OCI-LY3 (cell line): ENCODE data around the gene ARHGAP1.

Source experiments
- H2AFZ ChIP-seq: fragments of 200-600, 300-600 bp; shearing (Covaris generic); 2 replicates; pipeline ENCODE4 v1.6.0; 2014; ENCODE audit warnings: antibody characterized with exemption, low read depth, low read length
- H3K27ac ChIP-seq: fragments of 200-600, 300-600 bp; sonication (generic); 2 replicates; pipeline ENCODE4 v1.5.1; 2014; ENCODE audit warnings: mild to moderate bottlenecking, low read length, moderate library complexity, mixed read lengths
- H3K27me3 ChIP-seq: fragments of 200-600, 300-600 bp; sonication (generic); 2 replicates; pipeline ENCODE4 v1.6.1; 2014; ENCODE audit warnings: low read depth, low read length, mixed read lengths
- H3K36me3 ChIP-seq: fragments of 200-600, 300-600 bp; sonication (generic); replicated peaks from 2 replicates; pipeline ENCODE3; 2014; ENCODE audit warnings: low read depth, low read length, mixed read lengths
- H3K4me1 ChIP-seq: fragments of 300-600, 200-600 bp; sonication (generic); 2 replicates; pipeline ENCODE4 v1.6.1; 2014; ENCODE audit warnings: low read length, mixed read lengths
- H3K4me2 ChIP-seq: fragments of 200-600, 300-600 bp; sonication (generic); 2 replicates; pipeline ENCODE4 v1.6.1; 2014; ENCODE audit warnings: low read length, mixed read lengths
- H3K4me3 ChIP-seq: fragments of 300-600, 200-600 bp; sonication (generic); 2 replicates; pipeline ENCODE4 v1.5.1; 2014; ENCODE audit warnings: antibody characterized with exemption, mild to moderate bottlenecking, low read length, moderate library complexity
- H3K79me2 ChIP-seq: fragments of 300-600, 200-600 bp; shearing (Covaris generic); 2 replicates; pipeline ENCODE4 v1.6.1; 2014; ENCODE audit warnings: mild to moderate bottlenecking, low read length, mixed read lengths
- H3K9ac ChIP-seq: fragments of 300-600, 200-600 bp; shearing (Covaris generic); 2 replicates; pipeline ENCODE4 v1.6.0; 2014; ENCODE audit warnings: mild to moderate bottlenecking, low read length, moderate library complexity
- H3K9me3 ChIP-seq: fragments of 200-600, 300-600 bp; shearing (Covaris generic); 2 replicates; pipeline ENCODE4 v1.6.1; 2014; ENCODE audit warnings: low read length, mixed read lengths; ENCODE audit not compliant: insufficient read depth
- H4K20me1 ChIP-seq: fragments of 200-600, 300-600 bp; sonication (generic); 2 replicates; pipeline ENCODE4 v1.6.1; 2016; ENCODE audit warnings: low read length, mixed read lengths; ENCODE audit not compliant: insufficient read depth
- CTCF ChIP-seq: fragments of 200-600, 300-600 bp; sonication (generic); IDR thresholded peaks from 2 replicates; pipeline ENCODE4 v1.5.1; 2014; ENCODE audit warnings: antibody characterized with exemption, low read length, low read depth
- EZH2phosphoT487 ChIP-seq: fragments of 200-600 bp; shearing (Covaris generic); IDR thresholded peaks from 2 replicates; pipeline ENCODE4 v1.6.1; 2018; ENCODE audit warnings: antibody characterized with exemption, mixed run types, low read depth

The ARHGAP1 gene

DNA sequence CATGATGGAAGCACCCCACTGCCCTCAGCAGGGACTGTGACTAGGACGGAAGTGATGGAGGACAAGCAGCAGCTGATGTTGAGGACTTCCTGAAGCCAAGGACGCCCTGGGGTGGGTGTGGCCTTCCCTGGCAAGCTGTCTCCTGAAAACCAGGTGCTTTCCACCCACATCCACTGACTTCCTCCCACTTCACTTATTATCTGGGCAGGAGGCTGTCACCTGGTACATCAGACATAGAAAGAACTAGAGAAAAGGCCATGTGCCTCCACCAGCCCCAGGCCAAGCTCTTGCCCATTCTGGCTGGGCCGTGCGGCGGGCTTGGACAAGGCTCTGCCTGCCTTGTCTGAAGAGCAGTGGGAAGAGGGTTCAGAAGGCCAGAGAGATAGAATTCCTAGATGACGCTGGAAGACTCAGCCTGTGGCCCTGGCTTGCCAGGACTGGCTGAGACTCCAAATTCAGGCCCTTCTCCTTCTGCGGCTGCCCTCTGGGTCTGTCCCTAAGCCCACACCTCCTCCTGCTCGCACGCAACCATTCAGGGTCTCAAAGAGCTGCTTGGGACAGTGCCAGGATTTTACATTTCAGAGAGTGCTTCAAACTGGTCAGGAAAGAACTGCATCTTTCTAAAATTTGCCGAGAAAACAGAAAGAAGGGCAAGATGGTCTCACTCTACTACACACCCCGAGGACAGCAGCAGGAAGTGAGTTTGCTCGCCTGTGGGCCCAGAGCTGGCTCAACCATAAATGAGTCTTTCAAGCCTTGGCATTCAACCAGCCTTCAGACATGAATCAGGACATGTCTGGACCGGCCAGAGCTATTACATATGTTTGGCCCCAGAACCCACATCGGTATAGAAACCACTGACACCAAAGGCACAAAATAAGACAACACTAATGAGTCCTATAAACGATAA is 13.3 kb downstream of the ARHGAP1 start:
- no peak for TF ChIP-seq CTCF

GRCh38 chr11:46684367-46684766 is 16.1 kb downstream of the ARHGAP1 start:
- no peaks in the 10 kb centered on the region for H3K9me3 ChIP-seq
- no peaks in the 10 kb centered on the region for H3K27me3 ChIP-seq
- peaks cover 7% of the 10 kb centered on the region for H3K36me3 ChIP-seq
- H3K9ac ChIP-seq = no peak overlapping the region
- H3K4me3 ChIP-seq = no peak overlapping the region
- no peak overlapping the region for H3K4me2 ChIP-seq
- no peak overlapping the region for H3K27ac ChIP-seq
- no peaks in the 10 kb centered on the region for H4K20me1 ChIP-seq
- H3K79me2 ChIP-seq = no peaks in the 10 kb centered on the region
- TF ChIP-seq EZH2phosphoT487 (no peak), CTCF (no peak)
- H3K4me1 ChIP-seq = no peaks in the 10 kb centered on the region
- H2AFZ ChIP-seq = no peak overlapping the region

More for the DNA sequence above, 13.3 kb downstream of the ARHGAP1 start:
- H3K36me3 ChIP-seq = peaks cover 7% of the 10 kb centered on the region
- H3K9me3 ChIP-seq = no peaks in the 10 kb centered on the region
- H3K4me1 ChIP-seq = no peaks in the 10 kb centered on the region
- no peak overlapping the region for H2AFZ ChIP-seq
- H3K9ac ChIP-seq = no peak overlapping the region
- H3K79me2 ChIP-seq = no peaks in the 10 kb centered on the region
- H3K27ac ChIP-seq = no peak overlapping the region
- H3K27me3 ChIP-seq = no peaks in the 10 kb centered on the region
- H3K4me3 ChIP-seq = no peak overlapping the region
- no peak overlapping the region for H3K4me2 ChIP-seq
- H4K20me1 ChIP-seq = no peaks in the 10 kb centered on the region

GRCh38 chr11:46682773-46683752 is 17.4 kb downstream of the ARHGAP1 start:
- Histone ChIP-seq H2AFZ (no peak overlapping the region), H3K9me3 (no peaks in the 10 kb centered on the region), H3K4me3 (no peak overlapping the region), H3K4me2 (no peak overlapping the region), H3K27me3 (no peaks in the 10 kb centered on the region), H3K4me1 (no peaks in the 10 kb centered on the region), H3K36me3 (peaks cover 12% of the 10 kb centered on the region), H3K79me2 (no peaks in the 10 kb centered on the region), H3K9ac (no peak overlapping the region), H4K20me1 (no peaks in the 10 kb centered on the region), H3K27ac (no peak overlapping the region)
- TF ChIP-seq EZH2phosphoT487 (no peak), CTCF (no peak)

- H3K79me2 ChIP-seq = no peaks in the 10 kb centered on the region
- no peak overlapping the region for H3K9ac ChIP-seq
- H3K4me3 ChIP-seq = no peak overlapping the region
- no peaks in the 10 kb centered on the region for H3K27me3 ChIP-seq
- no peak for TF ChIP-seq CTCF
- H2AFZ ChIP-seq = no peak overlapping the region
- H3K9me3 ChIP-seq = no peaks in the 10 kb centered on the region
- H3K4me2 ChIP-seq = no peak overlapping the region
- H4K20me1 ChIP-seq = no peaks in the 10 kb centered on the region
- H3K27ac ChIP-seq = no peak overlapping the region
- H3K36me3 ChIP-seq = peaks cover 6% of the 10 kb centered on the region
- H3K4me1 ChIP-seq = peaks cover 3% of the 10 kb centered on the region; the same call in 1 of the 2 replicates
Observed at GRCh38 chr11:46681814-46682213, 18.6 kb downstream of the ARHGAP1 start.
